HG03103 (cell line): ENCODE measurements around the gene AMDHD1.
"Not testable (repeated sequence)": the region's sequence is repeated elsewhere in the genome, so short reads cannot be mapped to it uniquely, and the experiment has no call there.

Experiments
- ATAC-seq: cut with Tn5 transposase; IDR thresholded peaks from one replicate; pipeline ENCODE4 v1.9.1; 2021; ENCODE audit warnings: low read depth; ENCODE audit not compliant: unreplicated experiment

The AMDHD1 gene

GRCh38 chr12:95962222-95962621 lies 19.1 kb downstream of the AMDHD1 start:
- ATAC-seq: no peak

DNA sequence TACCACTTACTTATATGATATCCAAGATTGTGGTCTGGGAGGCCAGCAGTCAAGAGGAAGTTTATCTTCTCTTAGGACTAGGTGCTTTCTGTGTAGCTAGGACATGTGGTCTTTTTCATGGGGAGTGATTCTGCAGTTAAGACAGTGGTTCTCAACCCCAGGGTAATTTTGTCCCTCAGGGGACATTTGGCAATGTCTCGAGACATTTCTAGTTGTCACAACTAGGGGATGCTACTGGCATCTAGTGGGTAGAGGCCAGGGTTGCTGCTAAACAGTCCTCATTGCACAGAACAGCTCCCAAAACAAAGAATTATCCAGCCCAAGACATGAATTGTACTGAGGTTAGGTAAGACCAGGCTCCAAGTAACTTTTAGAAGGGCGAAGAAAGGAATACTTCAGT lies 20.0 kb downstream of the AMDHD1 start:
- ATAC-seq: no peak

DNA sequence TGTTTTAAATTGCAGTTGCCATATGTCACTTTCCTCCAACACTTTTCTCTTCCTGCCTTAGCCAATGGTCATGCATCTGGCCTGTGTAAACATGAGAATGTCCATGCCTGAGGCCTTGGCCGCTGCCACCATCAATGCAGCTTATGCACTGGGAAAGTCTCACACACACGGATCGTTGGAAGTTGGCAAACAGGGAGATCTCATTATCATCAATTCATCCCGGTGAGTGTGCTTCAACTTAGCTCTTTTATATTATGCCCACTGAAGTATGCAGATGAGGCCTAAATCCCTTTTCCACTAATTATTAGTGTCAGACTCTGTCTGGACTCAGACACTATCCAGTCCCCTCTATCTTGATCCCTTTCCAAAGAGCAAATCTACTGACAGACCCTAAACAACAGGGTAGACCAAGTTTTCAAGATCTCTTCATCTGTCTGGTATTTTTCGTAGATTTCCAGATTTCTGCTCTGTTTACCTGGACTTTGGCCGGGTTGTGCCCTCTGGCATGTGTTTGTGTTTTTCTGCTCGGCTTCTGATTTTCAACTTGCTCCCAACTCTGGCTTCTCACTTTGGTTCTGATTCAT lies 23.2 kb downstream of the AMDHD1 start:
- ATAC-seq: no peak

GRCh38 chr12:95967301-95967700 lies 24.2 kb downstream of the AMDHD1 start:
- ATAC-seq: no peak

DNA sequence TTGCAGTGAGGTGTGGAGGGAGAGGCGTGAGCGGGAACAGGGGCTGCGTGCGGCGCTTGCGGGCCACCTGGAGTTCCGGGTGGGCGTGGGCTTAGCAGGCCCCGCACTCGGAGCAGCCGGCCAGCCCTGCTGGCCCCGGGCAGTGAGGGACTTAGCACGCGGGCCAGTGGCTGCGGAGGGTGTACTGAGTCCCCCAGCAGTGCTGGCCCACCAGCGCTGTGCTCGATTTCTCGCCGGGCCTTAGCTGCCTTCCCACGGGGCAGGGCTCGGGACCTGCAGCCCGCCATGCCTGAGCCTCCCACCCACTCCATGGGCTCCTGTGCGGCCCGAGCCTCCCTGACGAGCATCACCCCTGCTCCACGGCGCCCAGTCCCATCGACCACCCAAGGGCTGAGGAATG lies 26.0 kb downstream of the AMDHD1 start:
- not testable (repeated sequence) for ATAC-seq

DNA sequence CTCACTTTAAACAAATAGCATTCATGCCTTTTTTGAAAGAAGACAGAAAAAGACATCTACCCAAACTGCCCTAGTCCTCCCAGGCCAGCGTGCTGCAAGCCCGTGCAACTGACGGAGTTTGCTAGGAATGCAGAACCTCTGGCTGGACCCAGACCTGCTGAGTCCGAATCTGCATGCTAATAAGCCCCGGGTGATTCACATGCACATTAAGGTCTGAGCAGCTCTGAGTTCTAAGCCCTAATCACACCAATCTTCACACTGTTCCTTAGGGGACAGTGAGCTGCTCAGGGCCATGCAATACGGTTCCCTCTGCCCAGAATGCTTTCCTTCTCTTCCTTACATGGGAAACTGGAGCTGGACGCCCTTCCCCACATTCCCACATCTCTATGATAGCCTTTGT lies 27.8 kb downstream of the AMDHD1 start:
- no peak for ATAC-seq

- no peak for ATAC-seq
Observed at GRCh38 chr12:95972832-95973456, 29.8 kb downstream of the AMDHD1 start.

DNA sequence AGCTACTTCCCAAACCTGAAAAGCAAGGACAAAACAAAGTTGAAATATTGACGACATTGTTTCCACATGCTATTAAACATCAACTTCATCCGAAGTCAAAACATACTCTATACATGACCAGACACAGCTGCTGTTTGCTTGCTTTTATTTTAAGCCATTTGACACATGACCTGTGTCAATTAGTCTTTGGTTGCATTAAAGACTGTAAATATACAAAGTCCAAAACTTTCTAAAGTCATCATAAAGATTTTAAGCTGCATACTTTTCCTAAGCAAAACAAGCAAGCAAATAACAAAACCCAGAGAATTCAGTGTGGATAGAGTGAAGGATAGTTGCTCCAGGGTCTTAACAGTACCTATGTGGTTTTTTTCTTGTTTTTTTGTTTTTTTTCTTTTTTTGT lies 31.2 kb downstream of the AMDHD1 start:
- ATAC-seq: no peak

GRCh38 chr12:95975491-95975890 lies 32.4 kb downstream of the AMDHD1 start:
- no peak for ATAC-seq

DNA sequence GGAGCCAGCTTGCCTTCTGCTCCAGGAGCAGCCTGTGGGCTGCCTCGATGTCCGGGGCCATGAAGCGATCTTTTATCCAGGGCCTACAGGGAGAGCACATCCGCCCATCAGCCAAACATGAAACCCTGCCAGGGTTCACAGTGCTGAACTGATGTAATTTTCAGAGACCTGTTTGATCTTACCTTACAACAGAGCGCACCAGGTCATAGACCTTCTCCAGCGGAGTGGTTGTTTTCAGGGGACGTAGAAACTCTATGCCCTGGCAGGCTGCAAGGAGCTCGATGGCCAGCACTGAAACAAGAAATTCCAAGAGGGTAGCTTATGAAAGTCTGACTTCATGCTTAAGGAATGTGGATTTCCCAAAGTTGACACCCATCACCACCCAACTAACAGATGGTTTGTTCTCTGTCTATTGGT lies 33.3 kb downstream of the AMDHD1 start:
- ATAC-seq: no peak

- no peak for ATAC-seq
Observed at GRCh38 chr12:95977764-95978305, 34.7 kb downstream of the AMDHD1 start.

GRCh38 chr12:95978351-95978750 lies 35.2 kb downstream of the AMDHD1 start:
- ATAC-seq: no peak

DNA sequence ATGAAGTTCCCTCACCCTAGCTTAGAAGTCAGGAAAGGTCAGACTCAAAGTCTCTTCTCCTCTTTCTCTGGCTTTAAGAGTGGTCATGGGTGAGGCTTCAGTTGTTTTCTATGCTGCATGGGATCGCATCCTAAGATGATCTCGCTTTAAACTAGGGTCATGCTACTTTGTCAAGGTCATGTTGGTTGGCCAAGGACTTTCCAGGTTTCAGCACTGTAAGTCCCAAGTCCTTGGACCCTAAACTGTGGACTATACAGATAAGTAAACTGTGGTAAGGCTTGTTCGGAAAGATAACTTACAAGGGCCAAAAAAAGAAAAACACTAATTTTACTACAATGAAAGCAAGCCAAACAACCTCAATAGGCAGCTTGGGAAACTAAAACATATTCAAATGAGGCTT lies 35.6 kb downstream of the AMDHD1 start:
- no peak for ATAC-seq

- ATAC-seq: no peak
Observed at GRCh38 chr12:95980437-95980836, 37.3 kb downstream of the AMDHD1 start.

- no peak for ATAC-seq
Observed at GRCh38 chr12:95982602-95983001, 39.5 kb downstream of the AMDHD1 start.

DNA sequence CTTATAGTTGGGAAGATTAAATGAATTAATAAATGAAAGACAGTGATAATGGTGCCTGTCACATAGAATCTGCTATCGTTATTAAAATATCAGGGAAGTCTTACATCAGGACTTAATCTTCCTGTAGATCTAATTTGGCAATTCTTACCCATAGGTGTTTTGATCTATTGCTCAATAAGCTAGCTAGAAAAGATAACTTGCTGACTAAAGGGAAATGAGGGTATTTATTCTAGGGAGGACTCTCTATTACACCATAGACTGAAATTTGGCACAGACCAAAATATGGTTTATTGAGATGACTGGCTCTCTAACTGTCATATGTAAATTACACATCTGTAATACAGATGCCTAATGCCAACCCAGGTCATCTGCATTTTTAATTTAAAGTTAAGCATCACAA lies 41.6 kb downstream of the AMDHD1 start:
- no peak for ATAC-seq

- ATAC-seq: no peak
Observed at GRCh38 chr12:95986635-95987570, 43.8 kb downstream of the AMDHD1 start.

GRCh38 chr12:95988506-95989275 lies 45.6 kb downstream of the AMDHD1 start:
- ATAC-seq: no peak

DNA sequence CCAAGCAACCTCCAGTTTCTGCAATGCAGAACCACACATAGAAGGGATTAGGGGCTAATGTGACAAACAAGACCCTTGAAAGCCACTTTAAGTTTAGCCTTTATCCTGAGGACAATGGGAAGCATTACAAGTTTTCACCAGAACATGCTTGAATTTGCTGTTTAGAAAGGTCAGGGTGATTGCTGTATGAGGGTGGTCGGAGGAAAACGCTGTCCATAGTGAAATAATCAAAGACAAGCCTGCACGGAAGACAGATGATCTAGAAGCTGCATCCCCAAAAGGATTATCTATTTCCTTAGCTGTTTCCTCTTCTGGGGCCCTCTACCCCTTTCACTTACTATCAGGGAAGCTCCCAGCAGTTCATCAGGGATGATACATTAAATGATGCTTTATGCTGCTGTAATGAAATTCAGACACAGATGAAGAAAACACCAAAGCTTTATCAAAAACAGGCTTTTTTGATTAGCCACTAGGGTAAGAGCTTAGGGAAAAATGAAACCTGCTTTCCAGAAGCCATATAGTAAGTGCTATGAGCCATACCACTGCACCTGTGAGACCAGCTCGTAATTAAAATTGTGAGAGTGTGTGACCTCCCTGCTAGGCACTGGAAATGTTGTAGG lies 46.5 kb downstream of the AMDHD1 start:
- no peak for ATAC-seq

DNA sequence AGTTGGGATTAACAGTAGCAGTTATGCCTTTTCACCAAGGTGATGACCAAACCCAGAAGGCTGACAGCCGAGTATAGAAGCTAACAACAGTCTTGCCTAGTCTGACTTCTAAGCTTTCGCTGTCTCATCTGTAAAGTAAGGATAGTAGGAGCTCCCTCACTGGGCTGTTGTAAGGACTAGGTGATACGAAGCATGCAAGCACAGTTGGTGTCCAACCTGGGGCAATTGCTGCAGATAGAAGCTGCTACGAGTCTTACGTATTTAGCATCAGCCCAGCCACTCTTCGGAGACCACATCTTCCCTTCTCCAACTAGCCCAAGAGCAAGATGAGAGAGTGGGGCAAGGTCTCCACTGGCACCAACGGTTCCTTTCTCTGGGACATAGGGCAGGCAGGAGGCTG lies 47.0 kb downstream of the AMDHD1 start:
- no peak for ATAC-seq
